HG03045 (cell line): Measurements from ENCODE around the gene VWA1.
"Not testable (repeated sequence)": the region's sequence is repeated elsewhere in the genome, so short reads cannot be mapped to it uniquely, and the experiment has no call there.

Source experiments
- ATAC-seq: cut with Tn5 transposase; IDR thresholded peaks from one replicate; pipeline ENCODE4 v1.9.1; 2021; ENCODE audit warnings: mild to moderate bottlenecking, moderate library complexity; ENCODE audit not compliant: unreplicated experiment

The VWA1 gene

DNA sequence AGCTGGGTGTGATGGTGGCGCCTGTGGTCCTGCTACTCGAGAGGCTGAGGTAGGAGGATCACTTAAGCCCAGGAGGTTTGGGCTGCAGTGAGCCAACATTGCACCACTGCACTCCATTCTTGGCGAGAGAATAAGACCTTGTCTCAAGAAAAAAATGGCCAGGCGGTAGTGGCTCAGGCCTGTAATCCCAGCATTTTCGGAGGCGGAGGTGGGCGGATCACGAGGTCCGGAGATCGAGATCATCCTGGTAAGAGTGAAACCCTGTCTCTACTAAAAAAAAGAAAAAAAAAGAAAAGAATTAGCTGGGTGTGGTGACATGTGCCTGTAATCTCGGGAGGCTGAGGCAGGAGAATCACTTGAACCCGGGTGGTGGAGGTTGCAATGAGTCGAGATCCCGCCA is 47.4 kb downstream of the VWA1 start:
- no peak for ATAC-seq

DNA sequence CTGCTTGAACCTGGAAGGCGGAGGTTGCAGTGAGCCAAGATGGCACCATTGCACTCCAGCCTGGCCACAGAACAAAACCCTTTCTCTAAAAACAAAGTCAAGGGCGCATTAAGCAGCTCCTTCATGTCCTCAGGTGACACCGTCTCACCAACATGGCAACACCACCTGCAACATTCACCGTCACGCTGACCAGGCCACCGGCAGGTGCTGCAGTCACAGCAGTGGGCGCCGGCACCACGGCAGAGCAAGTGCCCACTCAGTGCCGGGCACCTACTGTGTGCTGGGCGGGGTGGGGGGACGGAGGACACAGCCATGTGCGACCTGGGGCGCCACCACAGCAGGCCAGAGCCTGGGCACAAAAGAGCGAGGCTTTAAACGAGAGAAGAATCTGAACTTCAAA is 48.2 kb downstream of the VWA1 start:
- no peak for ATAC-seq

DNA sequence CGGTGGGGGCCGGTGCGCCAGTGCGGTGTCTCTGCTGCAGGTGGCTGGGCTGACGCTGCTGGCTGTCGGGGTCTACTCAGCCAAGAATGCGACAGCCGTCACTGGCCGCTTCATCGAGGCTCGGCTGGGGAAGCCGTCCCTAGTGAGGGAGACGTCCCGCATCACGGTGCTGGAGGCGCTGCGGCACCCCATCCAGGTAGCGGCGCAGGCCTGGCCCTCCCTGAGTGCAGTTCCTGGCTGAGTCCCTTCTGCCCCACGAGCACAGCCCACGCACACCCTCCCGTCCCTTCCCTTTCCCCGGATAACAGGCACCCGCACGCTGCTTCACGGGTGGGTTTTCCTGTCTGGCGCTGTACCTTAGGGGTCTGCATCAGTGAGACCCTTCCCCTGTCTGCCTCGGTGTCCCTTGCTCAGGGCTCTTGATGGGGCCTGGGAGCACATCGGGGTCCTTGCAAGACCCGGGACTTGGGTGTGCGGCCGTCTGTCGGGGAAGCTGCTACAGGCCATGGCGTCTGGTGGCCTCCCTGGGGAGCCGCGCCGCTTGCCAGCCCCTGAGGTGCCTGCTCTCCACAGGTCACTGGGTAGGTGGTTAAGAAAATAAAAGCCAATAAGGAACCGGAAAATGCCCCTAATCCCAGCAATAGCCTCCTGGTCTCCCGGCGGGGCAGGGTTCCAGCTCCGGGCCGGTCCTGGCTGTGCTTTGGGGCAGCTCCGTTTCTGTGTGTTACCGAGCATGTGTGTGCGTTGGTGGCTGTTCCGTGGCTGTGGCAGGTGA is 49.7 kb downstream of the VWA1 start:
- not testable (repeated sequence) for ATAC-seq

DNA sequence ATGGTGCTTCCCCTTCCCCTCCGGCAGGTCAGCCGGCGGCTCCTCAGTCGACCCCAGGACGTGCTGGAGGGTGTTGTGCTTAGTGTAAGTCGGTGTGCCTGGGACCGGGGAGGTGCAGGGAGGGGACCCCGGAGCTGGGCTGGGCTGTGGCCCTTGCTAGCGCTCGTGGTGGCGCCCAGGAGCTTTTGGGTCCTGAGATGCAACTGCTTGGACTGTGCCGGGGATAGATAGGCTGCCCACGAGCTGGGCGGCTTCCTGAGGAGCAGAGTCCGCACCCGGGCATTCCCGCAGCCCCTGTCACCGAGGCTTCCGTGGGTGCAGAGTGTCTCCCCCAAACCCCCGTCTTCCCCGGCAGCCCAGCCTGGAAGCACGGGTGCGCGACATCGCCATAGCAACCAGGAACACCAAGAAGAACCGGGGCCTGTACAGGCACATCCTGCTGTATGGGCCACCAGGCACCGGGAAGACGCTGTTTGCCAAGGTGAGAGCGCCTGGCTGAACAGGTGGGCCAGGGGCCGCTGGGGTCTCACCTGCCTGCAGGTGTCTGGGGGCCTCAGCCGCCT is 50.3 kb downstream of the VWA1 start:
- not testable (repeated sequence) for ATAC-seq

DNA sequence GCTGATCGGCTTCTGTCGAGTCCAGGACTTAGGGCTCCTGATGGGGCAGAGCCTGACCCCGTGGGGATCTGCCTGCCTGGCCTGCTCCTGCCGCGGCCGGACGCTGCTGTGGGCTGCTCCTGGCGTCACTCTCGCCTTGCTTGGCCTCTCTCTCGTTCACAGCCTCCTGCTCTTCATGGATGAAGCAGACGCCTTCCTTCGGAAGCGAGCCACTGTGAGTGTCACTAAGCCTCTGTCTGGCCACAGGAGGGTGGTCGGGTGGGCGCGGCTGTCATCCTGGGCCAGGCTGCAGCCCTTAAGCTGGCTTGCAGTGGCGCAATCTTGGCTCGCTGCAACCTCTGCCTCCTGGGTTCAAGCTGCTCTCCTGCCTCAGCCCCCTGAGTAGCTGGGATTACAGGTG is 52.2 kb downstream of the VWA1 start:
- no peak for ATAC-seq

DNA sequence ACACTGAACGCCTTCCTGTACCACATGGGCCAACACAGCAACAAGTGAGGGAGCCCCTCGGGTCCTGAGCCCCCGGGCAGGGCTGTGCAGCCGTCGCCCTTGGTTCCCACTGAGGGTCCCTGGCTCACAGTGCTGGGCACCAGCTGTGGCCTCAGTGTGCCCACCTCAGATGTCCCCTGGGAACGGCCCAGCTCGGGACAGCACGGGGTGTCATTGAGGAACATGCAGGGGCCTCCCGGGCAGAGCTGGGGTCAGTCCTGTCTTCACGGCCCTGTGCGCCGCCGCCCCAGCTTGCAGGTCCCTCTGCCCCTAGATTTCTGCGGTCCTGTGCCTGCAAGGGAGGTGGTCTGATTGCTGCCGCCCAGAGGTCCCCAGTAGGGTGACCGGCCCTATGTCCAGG is 53.7 kb downstream of the VWA1 start:
- no peak for ATAC-seq

DNA sequence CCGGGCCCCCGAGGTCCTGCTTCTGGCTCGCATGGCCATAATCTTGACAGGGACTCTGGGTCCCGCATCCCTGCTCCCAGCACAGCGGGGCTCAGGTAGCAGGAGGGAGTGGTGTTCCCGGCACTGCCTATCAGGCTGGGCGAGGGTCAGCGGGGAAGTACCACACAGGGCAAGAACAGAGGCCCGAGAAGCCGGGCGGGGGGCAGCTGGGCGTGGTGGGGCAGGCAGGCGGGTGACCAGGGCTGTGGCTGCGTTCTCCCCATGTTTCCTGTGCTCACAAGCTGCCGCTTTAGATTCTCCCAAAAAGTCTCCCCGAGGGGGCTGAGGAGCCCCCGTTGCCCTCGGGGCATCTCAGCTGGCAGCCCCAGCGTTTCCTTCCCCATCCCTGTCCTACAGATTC is 54.4 kb downstream of the VWA1 start:
- no peak for ATAC-seq

DNA sequence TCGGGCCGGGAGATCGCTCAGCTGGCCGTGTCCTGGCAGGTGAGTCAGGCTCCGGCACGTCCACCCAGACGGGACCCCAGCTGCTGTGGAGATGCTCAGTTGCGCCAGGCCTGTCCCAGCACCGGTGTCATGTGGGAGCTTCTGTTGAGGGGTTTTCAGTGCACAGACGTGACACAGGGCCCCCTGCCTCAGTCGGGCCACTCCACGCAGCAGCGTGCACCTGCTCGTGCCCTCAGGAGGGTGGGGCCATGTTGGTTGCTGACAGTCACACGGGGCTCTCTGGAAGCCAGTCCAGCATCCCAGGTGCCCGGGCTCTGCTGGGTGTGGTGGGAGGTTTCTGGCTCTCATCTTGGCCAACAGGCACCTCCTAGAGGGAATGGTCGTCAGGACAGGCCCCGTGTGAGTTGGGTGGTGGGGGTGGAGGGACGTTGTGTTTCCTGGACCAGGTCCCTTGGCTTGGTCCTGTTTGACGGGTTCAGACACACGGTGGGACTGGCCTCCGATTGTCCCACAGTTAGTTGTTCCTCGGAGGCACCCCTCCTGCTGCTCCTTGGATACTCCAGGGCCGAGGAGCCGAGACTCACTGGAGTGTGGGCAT is 55.2 kb downstream of the VWA1 start:
- ATAC-seq: no peak

DNA sequence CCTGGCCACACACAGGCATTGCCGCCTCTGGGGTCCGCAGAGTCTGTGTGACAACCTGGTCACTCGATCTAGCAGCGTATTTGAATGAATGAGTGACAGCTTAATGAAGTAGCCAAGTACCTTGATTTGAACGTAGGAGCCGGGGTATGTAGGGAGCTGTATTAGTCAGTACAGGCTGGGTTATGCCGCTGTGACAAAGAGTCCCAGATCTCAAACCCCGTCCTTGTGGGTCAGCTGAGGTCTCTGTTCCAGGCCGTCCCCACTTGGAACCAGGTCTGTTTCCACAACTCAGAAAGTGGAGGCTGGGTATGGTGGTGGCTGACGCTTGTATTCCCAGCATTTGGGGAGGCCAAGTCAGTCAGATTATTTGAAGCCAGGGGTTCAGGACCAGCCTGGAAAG is 56.1 kb downstream of the VWA1 start:
- no peak for ATAC-seq
